ENCODE results near the gene FOXD1. TPM values are rescaled to one million over a fixed set of nuclear protein-coding genes. Genes with fewer than 3 reads are reported as not detected.

FOXD1 gene
- total and polyA plus RNA-seq, 2 donors (not counting 3 experiments of a cell fraction or from before 2014, with no cell fraction given) = 0.06 to 0.20 TPM

- Histone ChIP-seq H3K36me3 (ENCODE audit: control insufficient read depth in 2 of 2, extremely low read depth in 1 of 2, insufficient read depth in 2 of 2, low read length in 2 of 2) (no peaks in the 10 kb centered on the region), H3K27ac (ENCODE audit: insufficient read depth, low read depth, low read length) (no peak overlapping the region), H4K20me1 (replicated peaks; ENCODE audit: control insufficient read depth, extremely low read depth, insufficient read depth, low read length) (no peaks in the 10 kb centered on the region), H3K79me2 (ENCODE audit: control insufficient read depth, insufficient read depth, low read length) (no peaks in the 10 kb centered on the region), H3K9me3 (replicated peaks; ENCODE audit: control insufficient read depth, insufficient read depth, low read length) (no peaks in the 10 kb centered on the region), H3K27me3 (ENCODE audit: control insufficient read depth in 2 of 2, insufficient read depth in 2 of 2, low read length in 2 of 2) (peaks cover 83 to 97% of the 10 kb centered on the region in 2 experiments), H3K4me1 (ENCODE audit: control insufficient read depth, extremely low read depth, insufficient read depth, low read length) (peaks cover 6% of the 10 kb centered on the region), H3K4me3 (replicated peaks in 1 of 3; ENCODE audit: insufficient read depth in 1 of 3, low read depth in 1 of 3, low read length in 3 of 3) (no peak overlapping the region), H3K9me1 (replicated peaks; ENCODE audit: control insufficient read depth, extremely low read depth, insufficient read depth, low read length) (no peaks in the 10 kb centered on the region), H3K9ac (replicated peaks; ENCODE audit: extremely low read depth, insufficient read depth, low read length) (no peak overlapping the region), H3K4me2 (ENCODE audit: insufficient read depth, low read length) (peak overlapping the region; percentile 42), H2AFZ (ENCODE audit: low read depth, low read length) (peak overlapping the region; percentile 57)
- BruUV-seq (replicated peaks) = no TSS peak
- DNase-seq (ENCODE audit: low read depth, low spot score) (no peak), FAIRE-seq (no peak)
- intact Hi-C loops (cut with micrococcal nuclease) (no loop called here), dilution Hi-C loops (cut with MboI; ENCODE audit: extremely low pct_ligation_motif_present, low sequenced_read_pairs) (no loop called here)
- TF ChIP-seq POLR2A (IDR thresholded peaks at IDR 0.05; ENCODE audit: low read depth, low read length) = no peak
- no peak for TF ChIP-seq MYC (IDR thresholded peaks at IDR 0.05; ENCODE audit: low read depth, low read length)
- TF ChIP-seq FOS (IDR thresholded peaks at IDR 0.05; ENCODE audit: borderline replicate concordance, insufficient read depth, low read length) = no peak
- TF ChIP-seq POLR2AphosphoS5 (IDR thresholded peaks at IDR 0.05; ENCODE audit: insufficient read depth, low read depth, low read length) = no peak
- no peak for TF ChIP-seq JUN (IDR thresholded peaks at IDR 0.05; ENCODE audit: borderline replicate concordance, insufficient read depth, insufficient read length, low read depth)
- TF ChIP-seq MAX (IDR thresholded peaks at IDR 0.05; ENCODE audit: insufficient read depth, insufficient read length) = no peak
- peak; percentile 22 to 28 for TF ChIP-seq CTCF (IDR thresholded peaks at IDR 0.05; ENCODE audit: extremely low read depth in 1 of 2, insufficient read depth in 1 of 2, low read depth in 1 of 2, low read length in 2 of 2)
- peak; percentile 87 for TF ChIP-seq EZH2 (IDR thresholded peaks at IDR 0.05; ENCODE audit: borderline replicate concordance, low read depth, low read length, severe bottlenecking)
- TF ChIP-seq GATA2 (IDR thresholded peaks at IDR 0.05; ENCODE audit: insufficient read depth, insufficient read length, low read depth, low read length) = no peak
- POLR2A ChIA-PET = no interaction called here
- CTCF ChIA-PET = no interaction called here
Observed at GRCh38 chr5:73437101-73437776, 11.3 kb downstream of the FOXD1 start.
